NCI-H1930 (cell line): Measurements from ENCODE around the gene BARX1.
"Not testable (repeated sequence)": the region's sequence is repeated elsewhere in the genome, so short reads cannot be mapped to it uniquely, and the experiment has no call there.

Experiments used
- DNase-seq, 2 experiments: peaks; one replicate each; lab custom pipeline; 2025; lab: John Stamatoyannopoulos, UW

Gene BARX1

DNA sequence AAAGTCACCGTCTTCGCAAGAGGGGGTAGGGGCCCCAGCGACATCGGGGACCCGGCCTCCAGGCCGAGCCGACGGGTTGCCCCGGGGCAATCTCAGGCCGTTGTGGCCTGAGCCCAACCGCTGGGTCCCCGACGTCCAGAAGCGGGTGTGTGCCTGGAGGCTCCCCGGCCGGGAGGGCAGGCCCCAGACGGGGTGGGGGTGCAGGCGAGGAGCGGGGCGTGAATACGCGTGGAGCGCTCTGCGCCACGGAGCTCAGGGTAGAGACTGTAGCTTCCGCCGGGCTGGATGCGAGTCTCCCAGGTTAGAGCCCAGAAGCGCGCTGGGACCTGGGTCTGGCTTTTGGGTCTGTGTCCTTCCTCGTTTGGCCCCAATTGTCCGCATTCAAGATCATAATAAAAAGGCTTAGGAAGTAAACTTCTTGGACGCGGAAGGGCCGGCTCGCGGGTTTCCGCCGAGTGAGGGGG lies 3.5 kb downstream of the BARX1 start:
- DNase-seq, result no peak

DNA sequence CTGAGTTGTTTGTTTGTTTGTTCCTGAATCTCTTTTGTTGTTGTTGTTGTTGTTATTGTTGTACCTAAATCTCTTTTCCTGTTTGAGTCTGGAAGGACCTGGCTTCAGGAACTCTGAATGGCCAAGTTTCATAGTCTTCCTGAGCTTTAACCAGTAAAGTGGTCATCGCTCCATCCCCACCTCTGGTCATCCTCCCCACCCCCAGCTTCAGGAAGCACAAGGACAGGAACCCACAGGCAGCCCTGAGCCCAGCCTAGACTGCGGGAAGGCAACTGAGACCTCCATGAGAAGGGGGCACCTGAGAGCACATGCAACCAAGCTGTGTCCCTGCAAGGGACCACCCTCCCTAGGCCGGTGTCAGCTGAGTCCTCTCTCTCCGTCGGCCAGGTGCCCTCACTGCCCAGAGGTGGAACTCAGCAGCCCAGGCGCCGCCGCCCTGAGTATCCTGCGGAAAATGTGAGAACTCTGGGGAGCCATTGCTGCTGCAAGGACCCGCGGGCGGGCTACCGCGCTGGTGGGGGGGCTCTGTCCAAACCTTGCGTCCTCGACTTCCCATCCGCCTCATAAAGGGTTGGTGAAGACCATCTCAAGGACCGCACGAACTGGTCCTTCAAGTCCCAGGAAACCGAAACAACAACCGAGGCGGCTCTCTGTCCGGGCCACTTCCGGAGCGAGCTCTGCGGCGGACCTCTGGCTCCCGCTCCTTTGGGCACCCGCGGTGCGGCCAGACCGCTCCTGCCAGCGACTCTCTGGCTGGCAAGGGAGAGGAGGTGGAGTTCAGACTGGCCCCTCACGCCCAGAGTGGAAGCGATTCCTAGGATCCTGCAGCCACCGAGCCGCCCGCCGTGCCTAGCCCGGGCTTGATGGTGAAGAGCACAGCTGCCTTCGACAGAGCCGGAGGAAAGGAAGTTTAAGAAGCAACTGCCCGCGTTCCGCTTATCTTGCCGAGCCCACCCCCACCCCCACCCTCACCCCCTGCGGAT lies 4.2 kb downstream of the BARX1 start:
- DNase-seq, result no peak

DNA sequence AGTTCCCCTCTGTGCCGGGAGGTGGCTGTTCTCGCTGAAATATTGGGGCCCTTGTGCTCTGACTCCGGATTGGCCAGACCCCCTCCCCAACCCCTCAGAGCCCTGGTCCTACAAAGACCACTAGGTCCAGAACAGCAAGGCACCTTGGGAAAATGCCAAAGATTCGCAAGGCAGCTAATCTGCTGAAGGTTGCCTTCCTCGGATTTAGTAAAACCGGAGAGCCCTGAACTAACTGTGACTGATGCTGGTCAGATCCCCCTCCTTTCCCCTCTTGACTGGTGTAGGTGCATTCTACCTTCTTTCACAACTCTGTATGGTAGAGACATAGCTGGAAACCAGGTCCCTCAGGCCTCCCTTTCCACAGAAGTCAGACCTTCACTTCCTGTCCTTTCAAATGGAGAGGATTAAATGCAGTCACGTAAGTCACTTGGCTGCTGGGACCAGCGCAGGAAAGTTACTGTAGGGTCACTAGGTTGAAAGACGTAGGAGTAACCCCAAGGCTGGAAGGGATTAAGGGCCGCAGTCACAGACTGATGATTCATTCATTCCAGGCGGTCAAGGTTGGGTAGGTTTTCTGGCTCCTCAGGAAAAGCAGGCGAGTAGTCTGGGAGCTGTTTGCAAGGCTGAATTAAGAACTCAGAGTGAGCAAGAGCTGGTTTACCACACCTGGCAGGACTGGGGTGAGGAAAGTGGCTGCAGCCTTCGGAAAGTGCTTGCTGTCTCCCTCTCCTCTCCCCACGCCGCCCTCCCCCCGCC lies 5.3 kb downstream of the BARX1 start:
- no peak for DNase-seq

DNA sequence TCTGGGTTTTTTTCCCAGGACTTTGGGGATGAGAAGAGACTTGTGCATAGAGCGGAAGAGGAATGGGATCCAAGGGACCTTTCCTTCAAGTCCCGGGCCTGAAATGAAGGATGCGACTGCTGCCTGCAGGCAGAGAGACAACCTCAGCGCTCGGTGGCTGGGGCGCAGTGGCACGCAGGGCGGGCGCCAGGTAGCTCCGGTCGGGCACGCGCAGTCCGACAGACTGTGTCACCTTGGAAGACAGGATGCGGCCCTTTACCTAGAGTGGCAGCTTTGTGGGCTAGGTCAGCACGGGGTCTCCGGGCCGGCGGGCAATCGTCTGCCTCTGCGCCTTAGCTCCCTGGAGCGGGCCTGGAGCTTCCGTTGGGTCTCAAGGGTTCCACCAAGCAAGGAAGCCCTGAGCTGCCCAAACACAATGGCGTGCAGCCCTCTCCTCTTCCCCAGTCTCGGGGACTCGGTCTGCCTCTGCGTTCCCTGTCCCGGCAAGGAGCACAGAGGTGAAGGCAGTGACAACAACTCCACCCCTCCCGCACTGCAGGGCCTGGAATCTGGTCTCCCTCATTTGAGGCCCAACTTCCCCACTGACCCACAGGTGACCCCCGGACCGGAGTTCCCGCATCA lies 6.0 kb downstream of the BARX1 start:
- no peak for DNase-seq

DNA sequence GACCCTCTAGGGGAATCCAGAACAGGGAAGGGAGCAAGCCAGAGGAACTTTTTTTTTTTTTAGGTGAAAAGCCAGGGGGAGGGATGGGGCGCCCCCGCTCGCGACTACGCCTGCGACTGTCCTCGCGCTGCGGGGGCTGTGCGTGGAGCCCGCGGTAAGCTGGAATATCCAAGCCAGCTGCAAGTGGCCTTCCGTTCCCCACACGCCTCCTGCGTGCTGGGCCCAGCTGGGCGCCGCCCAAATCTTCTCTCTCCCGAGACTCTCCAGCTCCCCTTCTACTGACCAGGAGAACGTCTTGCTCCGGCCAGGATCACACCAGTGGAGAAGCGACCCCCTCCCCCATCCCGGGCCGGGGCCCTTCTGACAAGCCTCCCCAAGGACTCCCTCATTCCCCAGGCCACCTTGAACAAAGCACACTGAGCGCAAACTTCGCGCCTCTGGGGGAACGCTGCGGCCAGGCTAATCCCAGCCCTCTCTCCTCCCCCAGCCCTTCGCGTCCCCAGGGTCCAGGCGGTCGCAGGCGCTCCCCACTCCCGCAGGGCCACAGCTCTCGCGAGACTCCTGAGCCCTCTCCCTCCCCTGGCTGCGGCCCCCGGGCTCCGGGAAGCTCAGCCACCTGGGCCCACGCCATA lies 6.6 kb downstream of the BARX1 start:
- no peak for DNase-seq

DNA sequence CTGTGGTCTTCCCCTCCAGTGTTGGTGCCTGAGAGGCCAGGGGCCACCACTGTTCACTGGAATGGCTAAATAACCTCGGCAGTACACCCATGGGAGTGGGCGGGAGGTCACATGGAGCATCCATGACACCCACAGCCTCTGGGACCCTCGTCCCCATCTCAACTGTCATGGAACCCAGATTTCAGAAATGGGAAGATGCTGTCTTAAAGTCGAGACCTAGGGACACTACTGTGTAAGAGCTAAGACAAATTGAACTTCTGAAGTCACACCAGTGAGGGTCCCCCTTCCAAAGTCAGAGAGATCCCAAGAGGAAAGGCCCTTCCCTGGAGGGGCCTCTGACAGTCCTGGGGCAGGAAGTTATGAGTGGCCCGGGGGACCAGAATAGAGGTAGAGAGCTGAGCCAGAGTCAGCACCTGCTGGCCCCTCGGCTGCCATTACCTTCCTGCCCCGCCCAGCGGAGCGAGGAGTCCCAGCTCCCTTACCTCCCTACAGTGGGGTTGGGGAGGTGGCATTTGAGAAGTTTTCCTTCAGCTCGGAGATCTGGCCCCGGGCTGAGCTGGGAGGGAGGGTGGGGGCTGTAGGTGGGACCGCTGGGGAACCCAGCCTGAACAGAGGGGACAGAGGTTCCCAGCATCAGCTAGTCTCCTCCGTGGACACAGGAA lies 7.6 kb downstream of the BARX1 start:
- DNase-seq, result no peak

DNA sequence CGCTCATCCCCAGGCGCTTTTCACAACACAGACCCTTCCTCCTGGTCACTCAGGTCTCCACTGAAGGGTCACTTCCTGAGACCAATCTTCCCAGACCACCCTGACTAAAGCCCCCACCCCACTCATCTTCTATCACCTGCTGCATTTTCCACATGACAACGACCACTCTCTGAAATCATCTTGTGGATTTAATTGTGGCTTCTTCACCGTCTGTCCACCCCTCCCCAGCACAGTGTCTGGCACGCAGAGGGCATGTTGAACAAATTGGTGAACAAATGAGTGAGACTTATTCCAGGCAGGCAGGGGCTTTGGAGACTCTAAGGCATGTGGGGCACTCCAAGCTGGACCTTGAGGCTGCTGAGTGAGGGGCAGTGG lies 8.8 kb downstream of the BARX1 start:
- DNase-seq, result no peak

DNA sequence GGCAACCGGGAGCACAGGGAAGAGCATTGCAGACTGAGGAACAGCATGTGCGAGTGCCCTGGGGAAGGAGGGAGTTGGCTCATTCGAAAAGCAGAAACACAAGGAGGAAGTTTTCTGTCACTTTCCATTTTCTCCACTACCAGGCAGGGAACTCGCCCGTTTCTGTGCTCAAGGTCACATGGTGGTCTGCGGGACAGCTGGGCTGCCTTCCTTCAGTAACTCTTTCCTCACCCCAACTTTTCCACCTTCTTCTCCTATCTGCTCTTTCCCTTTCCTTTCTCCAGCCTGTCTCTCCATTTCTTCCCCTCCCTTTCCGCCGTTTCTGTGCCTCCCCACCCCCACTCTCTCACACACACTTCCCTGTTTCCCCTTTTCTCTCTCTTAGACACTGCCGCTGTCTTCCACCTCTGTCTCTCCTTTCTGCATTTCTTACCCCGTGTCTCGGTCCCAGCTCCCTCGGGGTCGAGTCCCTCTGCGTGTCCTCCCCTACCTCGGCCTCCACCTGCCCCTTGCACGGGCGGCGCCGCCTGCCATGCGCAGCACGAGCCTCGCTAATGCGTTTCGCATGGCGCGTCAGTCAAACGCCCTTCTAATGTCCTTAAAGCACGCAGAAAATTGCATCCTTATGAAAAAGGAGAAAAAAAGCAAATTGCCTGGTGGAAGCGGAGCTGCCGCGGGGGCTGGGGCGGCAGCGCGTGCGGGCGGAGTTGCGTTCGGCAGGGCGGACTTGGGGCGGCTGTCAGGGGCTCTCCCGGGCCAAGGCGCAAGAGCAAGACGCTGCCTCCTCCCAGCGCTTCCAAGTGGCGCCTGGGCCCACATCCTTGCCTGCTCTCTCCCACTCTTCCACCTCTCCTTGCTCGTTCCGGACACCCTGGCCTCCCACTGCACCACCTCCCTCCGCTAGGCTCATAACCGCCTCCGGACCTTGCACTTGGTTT lies 9.5 kb downstream of the BARX1 start:
- no peak for DNase-seq

DNA sequence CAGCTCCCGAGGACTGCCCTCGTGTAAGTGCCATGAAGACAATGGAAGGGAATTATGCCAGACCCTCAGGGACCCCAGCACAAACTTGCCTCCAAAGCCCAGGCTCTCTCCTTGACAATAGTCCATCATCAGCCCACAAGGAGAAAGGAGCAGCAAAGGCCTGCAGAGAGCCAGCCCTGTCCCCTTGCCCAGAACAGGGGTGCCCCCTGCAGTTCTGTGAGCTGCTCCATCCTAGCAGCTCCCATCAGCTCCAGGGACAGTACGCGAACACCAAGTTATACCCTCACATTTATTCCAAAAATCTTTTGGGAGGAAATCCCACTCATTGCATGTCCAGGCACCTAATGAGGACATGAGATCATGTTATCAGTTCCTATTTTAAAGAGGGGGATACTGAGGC lies 11.1 kb downstream of the BARX1 start:
- DNase-seq, result no peak

DNA sequence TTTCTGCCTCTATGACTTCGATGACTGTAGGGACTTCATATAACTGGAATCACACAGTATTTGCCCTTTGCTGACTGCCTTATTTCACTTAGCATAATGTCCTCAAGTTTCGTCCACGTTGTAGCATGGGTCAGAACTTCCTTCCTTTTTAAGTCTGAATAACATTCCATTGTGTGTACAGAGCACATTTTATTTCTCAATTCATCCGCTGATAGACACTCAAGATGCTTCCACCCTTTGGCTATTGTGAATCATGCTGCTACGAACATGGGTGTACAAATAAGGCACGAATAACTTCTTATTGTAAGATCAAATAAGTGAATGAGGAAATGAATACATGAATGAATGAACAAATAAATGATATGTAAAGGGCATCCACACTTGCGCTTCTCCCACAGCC lies 13.0 kb downstream of the BARX1 start:
- DNase-seq, result no peak

DNA sequence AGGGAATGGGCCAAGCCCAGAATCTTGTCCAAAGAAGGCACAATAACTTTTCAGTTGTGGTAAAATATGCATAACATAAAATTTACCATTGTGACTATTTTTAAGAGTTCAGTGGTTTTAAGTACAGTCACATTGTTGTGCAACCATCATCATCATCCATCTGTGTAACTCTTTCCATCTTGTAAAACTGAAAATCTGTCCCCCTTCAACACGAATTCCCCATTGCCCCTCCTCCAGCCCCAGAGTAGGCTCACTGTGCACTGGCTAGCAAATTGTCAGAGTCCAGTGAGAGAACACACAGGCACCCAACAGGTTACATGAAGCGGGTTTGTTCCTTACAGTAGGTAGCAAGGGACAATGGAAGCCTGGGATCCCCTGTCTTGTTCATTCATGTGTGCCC lies 13.7 kb downstream of the BARX1 start:
- no peak for DNase-seq

DNA sequence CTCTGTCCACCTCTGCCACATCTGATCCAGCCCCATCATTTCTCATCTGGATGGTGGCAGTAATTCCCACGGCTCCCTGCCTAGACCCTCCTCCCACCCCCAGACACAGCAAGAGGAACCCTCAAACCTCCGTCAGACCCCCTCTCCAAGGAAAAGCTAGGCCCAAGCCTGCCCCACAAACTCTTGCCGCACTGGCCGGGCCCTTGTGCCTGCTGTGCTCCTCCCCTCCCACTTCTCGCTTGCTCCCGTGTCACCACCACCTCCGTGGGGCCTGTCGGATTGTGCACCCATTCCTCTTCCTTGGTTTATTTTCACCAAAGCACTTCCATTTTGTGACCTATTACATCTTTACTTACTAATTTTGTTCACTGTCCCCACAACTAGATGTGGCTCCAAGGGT lies 14.2 kb downstream of the BARX1 start:
- no peak for DNase-seq

DNA sequence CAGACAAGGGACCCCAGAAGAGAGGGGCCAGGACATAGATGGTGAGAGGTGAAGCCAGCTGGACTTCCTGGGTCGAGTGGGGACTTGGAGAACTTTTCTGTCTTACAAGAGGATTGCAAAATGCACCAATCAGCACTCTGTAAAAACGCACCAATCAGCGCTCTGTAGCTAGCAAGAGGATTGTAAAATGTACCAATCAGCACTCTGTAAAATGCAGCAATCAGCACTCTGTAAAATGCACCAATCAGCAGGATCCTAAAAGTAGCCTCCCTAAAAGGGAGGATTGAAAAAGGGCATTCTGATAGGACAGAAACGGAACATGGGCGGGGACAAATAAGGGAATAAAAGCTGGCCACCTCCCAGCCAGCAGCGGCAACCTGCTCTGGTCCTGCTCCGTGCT lies 15.6 kb downstream of the BARX1 start:
- DNase-seq, result not testable (repeated sequence)

DNA sequence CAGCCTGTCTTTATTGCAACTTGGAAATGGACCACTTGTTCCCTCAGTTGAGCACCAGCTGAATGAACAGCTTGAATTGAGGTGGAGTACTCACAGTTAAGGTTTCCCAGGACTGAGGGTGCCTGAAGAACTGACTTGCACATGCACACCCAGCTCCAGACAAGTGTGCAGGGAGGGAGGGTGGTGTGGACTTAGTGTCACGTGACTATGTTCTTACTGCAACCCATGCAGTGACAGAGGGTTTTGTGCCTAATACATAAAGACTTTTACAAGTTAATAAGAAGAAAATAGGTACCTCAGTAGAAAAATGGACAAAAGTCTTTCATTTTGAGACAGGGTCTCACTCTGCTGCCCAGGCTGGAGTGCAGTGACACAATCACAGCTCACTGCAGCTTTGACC lies 18.0 kb downstream of the BARX1 start:
- no peak for DNase-seq

DNA sequence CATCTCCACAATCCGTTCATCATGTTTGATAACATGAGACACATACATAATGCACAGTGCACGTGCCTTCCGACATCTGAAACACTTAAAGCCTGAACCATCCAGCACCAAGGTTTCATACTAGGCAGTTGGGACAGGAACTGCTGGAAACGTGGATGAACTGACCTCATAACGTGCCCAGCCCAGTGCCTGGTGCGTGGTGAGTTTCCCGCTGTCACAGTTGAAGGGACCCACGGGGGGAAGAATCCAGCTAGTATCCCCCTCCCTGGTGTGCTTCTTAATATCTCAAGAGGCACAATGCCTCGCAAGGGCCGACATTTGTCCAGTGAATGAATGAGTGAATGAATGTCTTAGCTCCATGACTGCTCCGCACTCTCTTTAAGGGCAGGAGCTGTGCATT lies 23.2 kb downstream of the BARX1 start:
- DNase-seq, result no peak

DNA sequence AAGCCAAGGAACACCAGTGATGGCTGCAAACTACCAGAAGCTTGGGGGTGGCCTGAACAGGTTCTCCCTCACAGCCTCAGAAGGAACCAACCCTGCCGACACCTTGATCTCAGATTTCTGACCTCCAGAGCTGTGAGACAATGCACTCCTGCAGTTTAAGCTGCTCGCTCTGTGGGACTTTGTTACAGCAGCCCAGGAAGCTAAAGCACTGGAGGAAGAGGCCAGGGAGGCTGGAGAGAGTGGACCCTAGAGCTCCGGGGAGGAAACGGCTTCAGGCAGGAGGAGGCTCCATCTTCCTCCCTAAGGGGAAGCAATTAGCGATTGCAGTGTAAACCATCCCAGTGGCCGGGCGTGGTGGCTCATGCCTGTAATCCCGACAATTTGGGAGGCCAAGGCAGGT lies 25.1 kb downstream of the BARX1 start:
- no peak for DNase-seq

DNA sequence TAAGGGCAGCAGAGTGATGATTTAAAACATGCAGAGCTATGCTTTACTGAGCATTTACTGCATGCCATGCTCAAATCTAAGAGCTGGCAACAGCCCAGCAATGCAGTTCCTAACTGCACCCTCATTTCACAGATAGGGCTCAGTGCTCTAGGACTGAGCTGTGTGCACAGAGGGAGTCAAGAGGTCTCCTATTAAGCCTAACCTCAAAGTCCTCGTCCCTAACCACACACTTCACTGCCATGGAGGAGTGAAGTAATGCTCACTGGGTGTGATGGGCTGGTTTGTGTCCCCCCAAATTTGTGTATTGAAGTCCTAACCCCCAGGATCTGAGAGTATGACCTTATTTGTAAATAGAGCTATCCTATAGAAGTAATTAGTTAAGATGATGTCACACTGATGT lies 25.9 kb downstream of the BARX1 start:
- no peak for DNase-seq

DNA sequence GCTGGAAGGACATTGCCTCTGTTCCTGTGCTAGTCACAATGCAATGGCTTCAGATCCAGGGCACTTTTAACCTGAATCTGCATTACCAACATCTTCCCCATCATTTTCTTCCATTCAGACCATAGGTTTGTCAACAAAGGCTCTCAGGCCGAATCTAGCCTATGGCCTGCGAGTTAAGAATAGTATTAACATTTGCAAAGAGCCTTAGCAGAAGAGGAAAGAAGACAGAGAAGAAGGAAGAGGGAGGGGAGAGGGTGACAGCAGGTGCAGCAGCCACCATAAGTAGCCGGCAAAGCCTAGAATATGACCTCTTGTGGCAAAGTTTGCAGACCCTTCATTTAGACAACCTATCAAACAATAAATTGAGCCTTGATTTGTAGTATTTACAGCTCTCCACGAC lies 32.6 kb downstream of the BARX1 start:
- no peak for DNase-seq

DNA sequence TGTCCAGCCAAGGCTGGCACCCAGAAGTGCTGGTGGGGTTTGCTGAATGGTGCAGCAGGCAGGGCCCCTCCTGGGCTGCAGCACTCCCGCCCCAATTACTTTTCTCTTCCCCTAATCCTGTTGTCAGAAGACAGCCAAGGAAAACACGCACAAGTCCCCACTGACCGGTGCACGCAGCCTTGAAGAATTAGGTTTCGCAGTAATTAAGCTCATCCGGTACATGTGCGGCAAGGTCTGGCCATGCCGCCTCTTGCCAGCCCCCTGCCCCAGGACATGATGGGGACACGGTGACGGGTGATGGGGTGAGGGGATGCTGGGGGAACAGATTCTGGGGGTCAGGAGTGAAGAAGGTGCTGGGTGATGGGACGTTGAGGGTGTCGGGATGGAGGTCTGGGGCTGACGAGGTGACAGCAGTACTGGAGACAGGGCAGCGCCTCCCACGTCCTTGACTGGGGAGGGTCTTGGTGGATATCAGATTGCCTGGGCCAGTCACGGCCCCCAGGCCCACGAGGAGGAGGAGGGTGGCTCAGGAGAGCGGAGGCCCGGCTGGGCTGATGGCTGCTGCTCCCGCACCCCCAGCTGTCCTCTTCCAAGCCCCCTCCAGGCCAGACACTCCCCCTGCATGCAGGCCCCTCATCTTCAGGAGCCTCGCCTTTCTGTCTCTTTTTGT lies 34.9 kb downstream of the BARX1 start:
- DNase-seq, result no peak

DNA sequence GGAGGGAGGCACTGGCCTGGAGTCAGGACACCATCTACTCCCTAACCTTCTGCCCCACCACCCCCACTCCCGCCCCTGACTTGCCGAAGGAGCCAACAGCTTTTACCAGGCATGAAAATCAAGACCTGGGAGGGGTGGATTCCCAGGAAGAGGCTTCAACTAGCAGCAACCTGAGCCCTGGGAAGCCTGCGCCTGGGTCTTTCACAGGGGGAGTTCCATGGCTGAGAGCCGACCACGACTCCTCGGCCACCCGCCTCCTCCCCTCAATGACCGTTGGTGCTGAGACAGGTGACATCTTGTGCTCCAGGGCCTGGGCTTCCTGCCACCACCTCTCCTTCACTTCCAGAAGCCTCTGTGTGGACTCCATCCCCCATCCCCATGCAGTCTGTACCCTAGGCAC lies 37.1 kb downstream of the BARX1 start:
- DNase-seq, result no peak
